B cell (primary cell): ENCODE measurements around the gene DENND4B. TPM values are rescaled to one million over a fixed set of nuclear protein-coding genes. Genes with fewer than 3 reads are reported as not detected.
"Not testable (repeated sequence)": the region's sequence is repeated elsewhere in the genome, so short reads cannot be mapped to it uniquely, and the experiment has no call there.

Experiments used
- ATAC-seq: fragments of 200-7000 bp; cut with Tn5 transposase; one replicate; pipeline ENCODE4 v1.10.0; 2021; ENCODE audit warnings: low read depth, mild to moderate bottlenecking, moderate number of reproducible peaks, moderate library complexity
- CTCF ChIA-PET: fragments of 350-600 bp; sonication (Branson Sonifier 250); formaldehyde crosslinking; loops from one replicate; lab custom pipeline; 2021; ENCODE audit warnings: antibody characterized with exemption, inconsistent platforms; lab: Charles Lee
- POLR2A ChIA-PET: fragments of 350-600 bp; sonication (Branson Sonifier 250); formaldehyde crosslinking; loops from one replicate; lab custom pipeline; 2021; ENCODE audit warnings: antibody characterized with exemption; lab: Charles Lee
- DNase-seq: peaks from one replicate; pipeline ENCODE4 v3.0.0; 2013
- H2AFZ ChIP-seq: 2 replicates; pipeline ENCODE4 v1.6.1; 2012; ENCODE audit warnings: mild to moderate bottlenecking, low read depth, low read length; ENCODE audit not compliant: insufficient read depth, poor library complexity, severe bottlenecking
- H3K27ac ChIP-seq, 2 donors: 1 replicate in 1 of 2; 2 replicates in 1 of 2; pipeline ENCODE4 v1.5.1; 2012 to 2013; ENCODE audit warnings: low read length in 2 of 2, mild to moderate bottlenecking in 2 of 2, moderate library complexity in 1 of 2
- H3K27me3 ChIP-seq, 4 experiments: fragments of 200-600 bp in 1 of 4; sonication (generic) in 1 of 4; replicated peaks in 1 of 4; 1 replicate in 2 of 4; 2 replicates in 2 of 4; pipeline versions ENCODE4 v1.6.1 to v1.7.0; 2013 to 2016; ENCODE audit warnings: low read length in 3 of 4, mild to moderate bottlenecking in 2 of 4, mixed read lengths in 1 of 4, moderate library complexity in 1 of 4; ENCODE audit not compliant: insufficient read depth in 4 of 4, control insufficient read depth in 3 of 4; ENCODE audit errors: control extremely low read depth in 1 of 4
- H3K36me3 ChIP-seq, 2 experiments: replicated peaks in 1 of 2; 1 replicate in 1 of 2; 2 replicates in 1 of 2; pipeline versions ENCODE4 v1.6.1 to v1.7.1; 2013; ENCODE audit warnings: low read length in 1 of 2; ENCODE audit not compliant: insufficient read depth in 2 of 2, control insufficient read depth in 1 of 2; ENCODE audit errors: control extremely low read depth in 1 of 2, extremely low read depth in 1 of 2
- H3K4me1 ChIP-seq, 2 donors: fragments of 200-600 bp in 1 of 2; sonication (generic) in 1 of 2; 1 replicate in 1 of 2; 2 replicates in 1 of 2; pipeline versions ENCODE4 v1.5.1 to v1.6.1; 2013 to 2017; ENCODE audit warnings: low read length in 2 of 2; ENCODE audit not compliant: control insufficient read depth in 2 of 2, insufficient read depth in 2 of 2
- H3K4me2 ChIP-seq: replicated peaks from 2 replicates; pipeline ENCODE3; 2012; ENCODE audit warnings: mild to moderate bottlenecking, low read depth, low read length; ENCODE audit not compliant: poor library complexity, severe bottlenecking
- H3K4me3 ChIP-seq, 5 experiments: fragments of 200-600 bp in 1 of 5; sonication (generic) in 1 of 5; 1 replicate in 3 of 5; 2 replicates in 2 of 5; pipeline versions ENCODE4 v1.5.1 to v1.7.0; 2011 to 2016; ENCODE audit warnings: low read length in 4 of 5, mild to moderate bottlenecking in 4 of 5, low read depth in 2 of 5, control low read depth in 1 of 5, moderate library complexity in 1 of 5; ENCODE audit not compliant: insufficient read depth in 1 of 5; ENCODE audit errors: control extremely low read depth in 1 of 5, extremely low read depth in 1 of 5
- H3K79me2 ChIP-seq: fragments of 200-600 bp; sonication (generic); one replicate; pipeline ENCODE4 v1.6.0; 2016; ENCODE audit warnings: low read length; ENCODE audit not compliant: control insufficient read depth, insufficient read depth
- H3K9ac ChIP-seq: fragments of 200-600 bp; sonication (generic); 2 replicates; pipeline ENCODE4 v1.6.1; 2017; ENCODE audit warnings: mild to moderate bottlenecking, low read length, moderate library complexity
- H3K9me3 ChIP-seq, 3 donors: one replicate each; pipeline versions ENCODE4 v1.6.1 to v1.7.1; 2013; ENCODE audit warnings: low read length in 2 of 3; ENCODE audit not compliant: control insufficient read depth in 2 of 3, insufficient read depth in 1 of 3; ENCODE audit errors: control extremely low read depth in 1 of 3
- H4K20me1 ChIP-seq: 2 replicates; pipeline ENCODE4 v1.6.0; 2012; ENCODE audit warnings: mild to moderate bottlenecking, low read length; ENCODE audit not compliant: insufficient read depth, control insufficient read depth, poor library complexity, severe bottlenecking
- H3K27ac Mint-ChIP-seq: one replicate; pipeline ENCODE4 v1.8.0; 2021; ENCODE audit warnings: mixed read lengths
- H3K27me3 Mint-ChIP-seq: one replicate; pipeline ENCODE4 v1.8.0; 2021; ENCODE audit warnings: mixed read lengths
- H3K4me1 Mint-ChIP-seq: one replicate; pipeline ENCODE4 v1.8.0; 2021; ENCODE audit warnings: mixed read lengths
- H3K4me3 Mint-ChIP-seq: one replicate; pipeline ENCODE4 v1.8.0; 2021; ENCODE audit warnings: mixed read lengths
- H3K9me3 Mint-ChIP-seq: one replicate; pipeline ENCODE4 v1.8.0; 2022; ENCODE audit warnings: mixed read lengths; ENCODE audit not compliant: insufficient read depth
- CTCF ChIP-seq: fragments of 200-600 bp; IDR thresholded peaks from one replicate; pipeline ENCODE4 v1.8.0; 2022; ENCODE audit warnings: antibody characterized with exemption, mild to moderate bottlenecking
- EZH2 ChIP-seq: IDR thresholded peaks from 2 replicates; pipeline ENCODE4 v1.6.1; 2012; ENCODE audit warnings: borderline replicate concordance, low read depth, mild to moderate bottlenecking, moderate library complexity, low read length; ENCODE audit not compliant: insufficient read depth, poor library complexity, severe bottlenecking
- WGBS: methylation state at CpG from one replicate; pipeline ENCODE4 v1.1.5; 2013; ENCODE audit warnings: missing lambda C conversion rate; ENCODE audit not compliant: insufficient coverage; 5-methylcytosine and 5-hydroxymethylcytosine counted together
- intact Hi-C: fragments of 100-400 bp; cut with micrococcal nuclease; formaldehyde crosslinking; loops from one replicate; pipeline ENCODE4 v1.10.0; 2022
- polyA plus RNA-seq: library from polyadenylated mRNA; depleted of rRNA; stranded (reverse); fragments of >200 nt; gene quantifications from 2 replicates; pipeline ENCODE4 v1.2.3, GENCODE V29; 2012
- total RNA-seq, 2 donors: library from RNA; stranded (reverse); fragments of 120-200 nt in 1 of 2; gene quantifications; 1 replicate in 1 of 2; 2 replicates in 1 of 2; pipeline versions ENCODE4 v1.2.3 to v1.2.4, GENCODE V29; 2013 to 2022

DENND4B gene
- total and polyA plus RNA-seq, 2 donors (not counting 1 experiment from before 2014, with no cell fraction given): 275 to 389 TPM

GRCh38 chr1:153984123-153984894 lies 37.8 kb upstream of the DENND4B start:
- intact Hi-C loops: no loop called here
- Histone ChIP-seq H3K27me3 (no peaks in the 10 kb centered on the region), H4K20me1 (no peaks in the 10 kb centered on the region), H3K4me3 (no peak overlapping the region), H3K4me1 (peaks cover 15 to 24% of the 10 kb centered on the region in 2 donors), H3K36me3 (no peaks in the 10 kb centered on the region), H3K4me2 (no peak overlapping the region), H3K9ac (no peak overlapping the region), H3K27ac (no peak overlapping the region), H3K9me3 (no peaks in the 10 kb centered on the region), H3K79me2 (peaks cover under 1% of the 10 kb centered on the region), H2AFZ (no peak overlapping the region)
- peak overlapping the region; percentile 38 for H3K4me3 Mint-ChIP-seq
- no peak for DNase-seq
- TF ChIP-seq CTCF: no peak
- TF ChIP-seq EZH2: no peak
- WGBS: 100% methylated on average over 2 of the region's 6 CpGs
- CTCF ChIA-PET: interaction anchor here (0.6 to 6.2 kb wide), 15 partner anchors 7 to 473 kb away, joined by 3 to 103 read pairs (median 22); partner anchors contain the start of genes DENND4B and JTB
- H3K4me1 Mint-ChIP-seq: peaks cover 28% of the 10 kb centered on the region
- POLR2A ChIA-PET: interaction anchor here (1.4 to 3.7 kb wide), 2 partner anchors 38 to 350 kb away, joined by 4 to 18 read pairs; partner anchors contain the start of gene DENND4B
- no peaks in the 10 kb centered on the region for H3K27me3 Mint-ChIP-seq
- ATAC-seq: no peak
- no peaks in the 10 kb centered on the region for H3K9me3 Mint-ChIP-seq
- H3K27ac Mint-ChIP-seq: peak overlapping the region; percentile 23

GRCh38 chr1:153981735-153982134 lies 35.2 kb upstream of the DENND4B start:
- H3K36me3 ChIP-seq, H3K9ac ChIP-seq, H4K20me1 ChIP-seq, DNase-seq, ATAC-seq, H3K9me3 ChIP-seq, H3K27me3 ChIP-seq, H3K27me3 Mint-ChIP-seq, H3K4me3 ChIP-seq, H3K9me3 Mint-ChIP-seq, H3K27ac ChIP-seq, H3K4me2 ChIP-seq, H3K4me3 Mint-ChIP-seq, H3K27ac Mint-ChIP-seq, POLR2A ChIA-PET, H2AFZ ChIP-seq, intact Hi-C loops: not testable (repeated sequence)
- WGBS: 100% methylated on average over 1 of the region's 2 CpGs
- peaks cover 38% of the 10 kb centered on the region for H3K4me1 Mint-ChIP-seq
- peaks cover 19 to 24% of the 10 kb centered on the region in 2 donors for H3K4me1 ChIP-seq
- peaks cover 15% of the 10 kb centered on the region for H3K79me2 ChIP-seq
- CTCF ChIA-PET: interaction anchor here (1.2 kb wide), 1 partner anchor 160 kb away, joined by 3 read pairs; no protein-coding TSS in a partner anchor

GRCh38 chr1:153979091-153979490 lies 32.6 kb upstream of the DENND4B start:
- not testable (repeated sequence) for H3K9me3 Mint-ChIP-seq
- ChIA-PET CTCF (interaction anchor here (0.5 to 5.2 kb wide), 7 partner anchors 7 to 413 kb away, joined by 3 to 46 read pairs (median 6); partner anchors contain the start of genes DENND4B, RAB13, RPS27 and S100A2), POLR2A (interaction anchor here (2.0 to 2.4 kb wide), 2 partner anchors 12 to 196 kb away, joined by 5 to 20 read pairs; partner anchors contain the start of gene RPS27)

More at GRCh38 chr1:153979091-153979490, 32.6 kb upstream of the DENND4B start:
- H3K27me3 Mint-ChIP-seq, H2AFZ ChIP-seq, H3K4me2 ChIP-seq, H3K9me3 ChIP-seq, DNase-seq, H3K27ac Mint-ChIP-seq, H3K9ac ChIP-seq, ATAC-seq, H4K20me1 ChIP-seq, H3K27ac ChIP-seq, H3K4me3 Mint-ChIP-seq, H3K4me3 ChIP-seq, H3K27me3 ChIP-seq: not testable (repeated sequence)
- H3K4me1 Mint-ChIP-seq: peaks cover 33% of the 10 kb centered on the region
- Histone ChIP-seq H3K4me1 (peaks cover 16 to 22% of the 10 kb centered on the region in 2 donors), H3K36me3 (peaks cover 0 to 16% of the 10 kb centered on the region in 2 experiments), H3K79me2 (peaks cover 29% of the 10 kb centered on the region)
- WGBS: 98% methylated on average over 7 of the region's 12 CpGs
- intact Hi-C loops: loop anchor here (5.0 kb wide), 1 partner anchor 578 kb away; the partner anchor contains the start of gene UBE2Q1
